C4-2B (cell line): ENCODE measurements around the gene RIC3.

Experiments
- H3K27ac ChIP-seq: fragments of 450-650 bp; 2 replicates; pipeline ENCODE4 v1.5.1; 2017
- ZFX ChIP-seq: fragments of 450-650 bp; IDR thresholded peaks from 2 replicates; pipeline ENCODE4 v1.6.1; 2017
- TF ChIP-seq, protein P1 (sequence below): fragments of 450-650 bp; conservative IDR thresholded peaks from 2 replicates; pipeline ENCODE4 v1.5.1; 2017; ENCODE audit warnings: mild to moderate bottlenecking

The RIC3 gene

DNA sequence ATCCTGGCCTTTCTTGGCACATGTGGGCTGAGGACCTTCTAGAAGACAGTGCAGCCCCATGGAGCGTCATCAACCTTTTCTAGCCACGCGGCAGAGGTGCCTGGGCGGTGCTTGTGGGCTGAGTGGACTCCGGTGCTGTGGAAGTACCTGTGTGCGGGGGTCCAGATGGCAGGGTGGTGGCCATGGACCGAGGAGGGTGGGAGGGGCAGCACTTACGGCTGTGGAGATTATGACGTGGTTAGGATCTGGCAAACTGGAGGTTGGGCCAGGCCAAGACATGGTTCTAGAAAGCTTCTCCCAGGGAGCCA lies 85.8 kb downstream of the RIC3 start:
- no peak for TF ChIP-seq ZFX
- TF ChIP-seq, protein P1, sequence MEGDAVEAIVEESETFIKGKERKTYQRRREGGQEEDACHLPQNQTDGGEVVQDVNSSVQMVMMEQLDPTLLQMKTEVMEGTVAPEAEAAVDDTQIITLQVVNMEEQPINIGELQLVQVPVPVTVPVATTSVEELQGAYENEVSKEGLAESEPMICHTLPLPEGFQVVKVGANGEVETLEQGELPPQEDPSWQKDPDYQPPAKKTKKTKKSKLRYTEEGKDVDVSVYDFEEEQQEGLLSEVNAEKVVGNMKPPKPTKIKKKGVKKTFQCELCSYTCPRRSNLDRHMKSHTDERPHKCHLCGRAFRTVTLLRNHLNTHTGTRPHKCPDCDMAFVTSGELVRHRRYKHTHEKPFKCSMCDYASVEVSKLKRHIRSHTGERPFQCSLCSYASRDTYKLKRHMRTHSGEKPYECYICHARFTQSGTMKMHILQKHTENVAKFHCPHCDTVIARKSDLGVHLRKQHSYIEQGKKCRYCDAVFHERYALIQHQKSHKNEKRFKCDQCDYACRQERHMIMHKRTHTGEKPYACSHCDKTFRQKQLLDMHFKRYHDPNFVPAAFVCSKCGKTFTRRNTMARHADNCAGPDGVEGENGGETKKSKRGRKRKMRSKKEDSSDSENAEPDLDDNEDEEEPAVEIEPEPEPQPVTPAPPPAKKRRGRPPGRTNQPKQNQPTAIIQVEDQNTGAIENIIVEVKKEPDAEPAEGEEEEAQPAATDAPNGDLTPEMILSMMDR = no peak
- H3K27ac ChIP-seq = no peak overlapping the region

DNA sequence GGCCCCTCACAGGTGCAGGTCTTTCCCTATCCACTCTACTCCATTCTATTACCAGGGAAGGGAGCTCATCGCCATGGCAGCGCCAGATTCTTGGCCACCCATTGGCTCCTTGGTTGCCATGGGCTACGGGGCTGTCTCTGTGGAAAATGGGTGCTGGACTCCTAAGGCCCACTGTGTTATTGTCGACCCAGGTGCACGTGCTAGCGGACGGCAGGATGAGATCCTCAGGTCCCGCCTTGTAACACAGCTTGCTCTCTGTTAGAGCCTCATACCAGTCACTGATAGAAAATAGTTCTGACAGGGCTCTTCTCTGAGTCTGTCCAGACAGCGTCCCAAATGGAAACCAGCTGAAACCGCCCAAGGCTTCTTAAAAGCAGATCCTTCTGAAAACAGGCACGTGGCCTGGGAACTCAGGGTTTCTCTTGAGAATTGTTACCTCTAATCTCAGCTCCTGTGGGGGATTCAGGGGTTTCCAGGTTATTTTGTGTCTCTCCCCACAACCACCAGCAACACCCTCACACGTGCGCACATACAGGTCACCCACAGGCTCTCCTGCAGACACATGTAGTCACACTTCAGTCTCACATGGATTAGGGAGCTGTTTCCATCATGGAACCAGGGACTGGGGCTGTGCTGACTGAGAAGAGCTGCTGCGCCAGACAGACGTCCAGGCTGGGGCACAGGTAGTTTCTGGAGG lies 86.3 kb downstream of the RIC3 start:
- TF ChIP-seq, protein P1 = no peak
- TF ChIP-seq ZFX = no peak

DNA sequence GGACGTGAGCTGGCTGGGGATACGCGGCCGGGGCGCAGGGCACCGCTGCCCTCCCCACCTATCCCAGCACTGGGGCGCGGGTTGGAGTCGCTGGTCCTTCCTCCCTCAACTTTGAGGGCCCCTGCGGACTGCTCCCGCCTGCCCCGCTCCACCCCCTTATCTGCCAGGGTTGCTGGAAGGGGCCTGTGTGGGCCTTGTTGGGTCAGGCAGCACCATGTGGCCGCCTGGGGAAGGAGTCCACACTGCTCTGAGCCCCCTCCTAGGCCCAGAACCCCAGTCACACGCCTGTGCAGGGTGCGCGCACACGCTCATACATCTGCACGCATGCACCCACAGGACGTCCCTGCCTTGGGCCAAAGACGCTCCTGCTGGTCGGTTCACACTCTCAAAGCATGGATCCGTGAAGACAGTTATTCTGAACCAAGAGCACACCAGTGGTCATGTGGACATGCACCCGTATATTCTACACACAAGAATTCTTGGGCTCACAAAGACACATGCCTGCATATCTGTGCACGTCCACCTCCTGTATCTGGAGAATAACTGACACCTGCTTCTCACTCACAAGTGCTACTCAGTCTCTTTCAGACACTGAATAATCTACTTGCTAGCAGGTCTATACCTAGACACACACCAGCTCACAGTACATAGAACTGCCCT lies 87.1 kb downstream of the RIC3 start:
- peak overlapping the region; percentile 69 for H3K27ac ChIP-seq
- peak; percentile 64; the same call in 1 of the 2 replicates for TF ChIP-seq ZFX
- TF ChIP-seq, protein P1 = no peak

More for the DNA sequence above, 86.3 kb downstream of the RIC3 start:
- H3K27ac ChIP-seq = no peak overlapping the region

DNA sequence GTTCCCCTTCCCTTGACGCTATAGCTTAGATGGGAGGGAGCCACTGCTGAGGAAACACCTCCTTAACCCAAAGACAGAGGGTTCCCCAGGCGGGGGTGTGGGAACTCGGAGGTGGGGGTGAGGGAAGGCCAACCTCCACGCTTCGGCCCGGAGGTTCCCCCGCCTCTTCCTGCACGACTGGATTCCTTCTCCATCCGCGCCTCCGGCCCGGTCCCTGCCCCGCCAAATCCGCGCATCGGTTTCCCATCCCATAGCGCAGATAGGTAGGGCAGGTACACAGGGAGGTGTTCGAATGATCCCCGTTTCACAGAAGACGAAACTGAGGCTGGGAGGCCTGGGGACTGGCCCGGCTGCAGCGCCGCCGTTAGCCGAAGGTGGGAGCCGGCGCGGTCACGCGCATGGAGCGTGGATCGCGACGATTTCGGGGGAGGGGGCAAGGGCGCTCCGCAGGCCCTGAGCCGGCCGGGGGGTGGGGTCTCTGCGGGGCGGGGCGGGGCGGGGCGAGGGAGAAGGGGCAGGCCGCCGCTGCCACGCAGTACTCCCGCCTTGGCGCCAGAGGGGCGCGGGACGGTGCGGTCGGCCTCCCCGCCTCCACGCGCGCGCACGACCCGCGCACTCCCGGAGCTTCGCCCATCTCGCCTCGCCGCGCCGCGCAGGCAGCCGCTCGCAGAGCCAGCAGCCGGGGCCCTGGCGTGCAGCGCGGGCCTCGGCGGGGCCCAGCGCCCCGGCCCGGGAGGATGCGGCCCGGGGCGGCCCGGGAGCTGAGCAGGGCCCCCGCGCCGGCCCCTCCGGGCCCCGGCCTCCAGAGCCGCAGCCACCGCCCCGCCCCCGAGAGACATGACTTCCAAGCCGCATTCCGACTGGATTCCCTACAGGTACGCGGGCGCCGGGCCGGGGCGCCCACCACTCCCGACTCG lies 87.9 kb downstream of the RIC3 start, which contains the start of gene TUB:
TUB (plus strand) TSS at position 538 of the 917 bp plus-strand sequence; CDS start at position 838, 300 bp downstream.
- peak within 1 kb of the TSS; percentile 69 for H3K27ac ChIP-seq
- TF ChIP-seq, protein P1 = no peak; the same call in 1 of the 2 replicates
- TF ChIP-seq ZFX = peak; percentile 76; the same call in 1 of the 2 replicates

DNA sequence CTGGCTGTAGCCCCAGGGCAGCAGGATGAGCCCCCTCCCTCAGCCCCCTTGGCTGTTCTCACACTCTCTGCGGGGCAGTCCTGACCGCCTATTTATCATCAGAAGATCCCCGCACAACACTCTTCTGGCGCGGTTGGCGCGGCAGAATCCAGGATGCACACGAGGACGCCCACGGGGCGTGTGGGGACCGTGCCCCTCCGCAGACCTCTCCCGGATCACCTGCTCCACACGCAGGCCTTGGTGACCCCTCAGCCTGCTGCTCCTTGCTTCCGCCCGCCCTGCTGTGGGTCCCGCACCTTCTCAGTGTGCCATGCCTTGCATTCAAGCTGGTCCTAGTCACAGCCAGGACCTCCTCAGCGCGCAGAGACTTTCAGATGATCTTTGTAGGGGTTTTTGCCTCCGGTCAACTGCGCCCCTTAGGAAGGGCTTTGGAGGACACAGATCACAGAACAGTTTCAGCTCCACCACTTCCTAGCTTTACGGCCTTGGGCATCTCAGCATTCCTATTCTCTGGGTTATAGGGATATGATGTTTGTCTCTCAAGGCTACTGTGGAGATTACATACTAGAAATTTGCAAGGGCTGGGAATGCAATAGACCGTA lies 88.7 kb downstream of the RIC3 start:
- no peak overlapping the region; the same call in 1 of the 2 replicates for H3K27ac ChIP-seq
- TF ChIP-seq, protein P1 = no peak
- no peak for TF ChIP-seq ZFX

DNA sequence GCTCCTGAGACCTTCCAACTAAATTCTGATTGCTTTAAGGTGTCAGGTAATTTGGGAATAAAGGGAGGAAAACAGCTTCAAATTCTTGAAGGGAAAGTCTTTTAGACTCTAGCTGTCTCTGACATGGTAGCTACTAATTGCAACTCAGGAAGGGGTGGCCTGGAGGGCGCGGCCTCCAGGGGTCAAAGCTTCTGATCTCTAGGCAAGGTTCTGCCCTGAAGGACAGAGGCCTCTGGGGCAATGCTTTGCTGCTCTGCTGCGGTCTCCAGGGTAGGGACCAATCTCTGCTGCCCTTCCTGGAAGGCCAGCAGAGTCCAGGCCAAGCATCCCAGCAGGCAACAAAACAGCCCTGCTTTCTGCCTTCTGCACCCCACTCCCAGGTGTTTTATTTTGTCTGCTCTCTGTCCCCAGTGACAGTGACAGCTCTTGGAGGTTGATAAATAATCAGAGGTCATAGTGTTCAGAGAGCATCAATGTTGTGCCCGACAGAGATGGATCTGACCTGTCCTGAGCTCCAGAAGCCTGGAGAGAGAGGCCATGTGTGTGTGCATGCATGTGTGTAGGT lies 89.6 kb downstream of the RIC3 start:
- TF ChIP-seq ZFX = no peak
- TF ChIP-seq, protein P1 = no peak
- H3K27ac ChIP-seq = no peak overlapping the region
